Ascending aorta (tissue), 2 donors: ENCODE data around the gene TCERG1L. TPM values are rescaled to one million over a fixed set of nuclear protein-coding genes. Genes with fewer than 3 reads are reported as not detected.

Source experiments
- DNase-seq, 2 donors: peaks; one replicate each; pipeline ENCODE4 v3.0.0-alpha.2; 2019; ENCODE audit warnings: low spot score in 2 of 2
- H3K27ac ChIP-seq, 2 donors: fragments of 200-600 bp; sonication (generic); one replicate each; pipeline ENCODE4 v1.5.1; 2016 to 2017; ENCODE audit warnings: mild to moderate bottlenecking in 1 of 2
- H3K27me3 ChIP-seq: fragments of 200-600 bp; sonication (generic); one replicate; pipeline ENCODE4 v1.5.1; 2017
- H3K36me3 ChIP-seq, 2 donors: fragments of 200-600 bp; sonication (generic); one replicate each; pipeline ENCODE4 v1.5.1; 2016
- H3K4me1 ChIP-seq, 2 donors: fragments of 200-600 bp; sonication (generic); one replicate each; pipeline ENCODE4 v1.5.1; 2016 to 2017; ENCODE audit warnings: mild to moderate bottlenecking in 1 of 2
- H3K4me3 ChIP-seq, 2 donors: fragments of 200-600 bp; sonication (generic); one replicate each; pipeline ENCODE4 v1.5.1; 2016 to 2017; ENCODE audit warnings: mild to moderate bottlenecking in 1 of 2
- H3K9me3 ChIP-seq, 2 donors: fragments of 200-600 bp; sonication (generic); one replicate each; pipeline ENCODE4 v1.5.1; 2016
- intact Hi-C: fragments of 100-400 bp; cut with DNase I; formaldehyde crosslinking; loops from one replicate; pipeline ENCODE4 v1.15.1; 2023
- total RNA-seq: library from RNA; depleted of rRNA; stranded (reverse); fragments of >200 nt; gene quantifications from one replicate; pipeline ENCODE4 v1.1.0, GENCODE V29; 2016
- TF ChIP-seq, protein P1 (sequence below), 3 experiments: fragments of 200-600 bp in 2 of 3; fragments of 450-650 bp in 1 of 3; sonication (generic) in 2 of 3; IDR thresholded peaks; one replicate each; pipeline ENCODE4 v1.5.1; 2016 to 2019; ENCODE audit warnings: antibody characterized with exemption in 3 of 3, mild to moderate bottlenecking in 1 of 3, moderate library complexity in 1 of 3

Gene TCERG1L
- total RNA-seq, 1 donor from 2014 or later = not detected

GRCh38 chr10:131124945-131125344, 186.6 kb downstream of the TCERG1L start:
- TF ChIP-seq, protein P1, sequence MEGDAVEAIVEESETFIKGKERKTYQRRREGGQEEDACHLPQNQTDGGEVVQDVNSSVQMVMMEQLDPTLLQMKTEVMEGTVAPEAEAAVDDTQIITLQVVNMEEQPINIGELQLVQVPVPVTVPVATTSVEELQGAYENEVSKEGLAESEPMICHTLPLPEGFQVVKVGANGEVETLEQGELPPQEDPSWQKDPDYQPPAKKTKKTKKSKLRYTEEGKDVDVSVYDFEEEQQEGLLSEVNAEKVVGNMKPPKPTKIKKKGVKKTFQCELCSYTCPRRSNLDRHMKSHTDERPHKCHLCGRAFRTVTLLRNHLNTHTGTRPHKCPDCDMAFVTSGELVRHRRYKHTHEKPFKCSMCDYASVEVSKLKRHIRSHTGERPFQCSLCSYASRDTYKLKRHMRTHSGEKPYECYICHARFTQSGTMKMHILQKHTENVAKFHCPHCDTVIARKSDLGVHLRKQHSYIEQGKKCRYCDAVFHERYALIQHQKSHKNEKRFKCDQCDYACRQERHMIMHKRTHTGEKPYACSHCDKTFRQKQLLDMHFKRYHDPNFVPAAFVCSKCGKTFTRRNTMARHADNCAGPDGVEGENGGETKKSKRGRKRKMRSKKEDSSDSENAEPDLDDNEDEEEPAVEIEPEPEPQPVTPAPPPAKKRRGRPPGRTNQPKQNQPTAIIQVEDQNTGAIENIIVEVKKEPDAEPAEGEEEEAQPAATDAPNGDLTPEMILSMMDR (IDR thresholded peaks at IDR 0.05) = no peak
- H3K4me1 ChIP-seq = no peaks in the 10 kb centered on the region
- no peak overlapping the region for H3K27ac ChIP-seq
- H3K36me3 ChIP-seq = no peaks in the 10 kb centered on the region
- H3K9me3 ChIP-seq = no peaks in the 10 kb centered on the region
- no peak for DNase-seq
- intact Hi-C loops = no loop called here
- no peaks in the 10 kb centered on the region for H3K27me3 ChIP-seq
- no peak overlapping the region for H3K4me3 ChIP-seq

- no peaks in the 10 kb centered on the region for H3K9me3 ChIP-seq
- H3K27ac ChIP-seq = no peak overlapping the region
- no peaks in the 10 kb centered on the region for H3K4me1 ChIP-seq
- no peak overlapping the region for H3K4me3 ChIP-seq
- intact Hi-C loops = no loop called here
- no peaks in the 10 kb centered on the region for H3K27me3 ChIP-seq
- H3K36me3 ChIP-seq = no peaks in the 10 kb centered on the region
- TF ChIP-seq, protein P1 (IDR thresholded peaks at IDR 0.05) = no peak
- no peak for DNase-seq
Observed at GRCh38 chr10:131123496-131123895, 188.0 kb downstream of the TCERG1L start.

DNA sequence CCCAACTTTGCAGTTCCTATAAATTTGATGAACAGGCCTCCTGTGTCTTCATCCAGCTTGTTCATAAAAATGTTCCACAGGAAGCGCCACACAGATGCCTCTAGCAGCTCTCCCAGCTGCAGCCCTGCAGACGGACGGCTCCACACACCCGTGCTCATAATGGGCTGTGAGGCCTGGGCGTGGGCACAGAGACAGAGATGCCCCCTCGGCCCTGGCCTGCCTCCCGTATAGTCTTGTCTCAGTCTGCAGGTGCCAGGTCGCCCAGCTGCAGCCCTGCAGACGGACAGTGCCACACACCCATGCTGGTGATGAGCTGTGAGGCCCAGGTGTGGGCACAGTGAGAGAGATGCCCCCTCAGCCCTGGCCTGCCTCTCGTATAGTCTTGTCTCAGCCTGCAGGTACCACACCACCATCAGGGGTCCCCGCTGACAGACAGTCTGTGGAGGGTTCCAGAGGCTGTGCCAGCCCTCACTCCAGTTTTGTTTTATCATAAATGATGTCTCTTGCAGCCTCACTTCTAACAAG, 189.9 kb downstream of the TCERG1L start:
- H3K36me3 ChIP-seq = no peaks in the 10 kb centered on the region
- no peaks in the 10 kb centered on the region for H3K9me3 ChIP-seq
- H3K27ac ChIP-seq = no peak overlapping the region
- no peak for DNase-seq
- H3K4me3 ChIP-seq = no peak overlapping the region
- H3K4me1 ChIP-seq = no peaks in the 10 kb centered on the region
- intact Hi-C loops = no loop called here
- H3K27me3 ChIP-seq = no peaks in the 10 kb centered on the region
- TF ChIP-seq, protein P1 (IDR thresholded peaks at IDR 0.05) = no peak

DNA sequence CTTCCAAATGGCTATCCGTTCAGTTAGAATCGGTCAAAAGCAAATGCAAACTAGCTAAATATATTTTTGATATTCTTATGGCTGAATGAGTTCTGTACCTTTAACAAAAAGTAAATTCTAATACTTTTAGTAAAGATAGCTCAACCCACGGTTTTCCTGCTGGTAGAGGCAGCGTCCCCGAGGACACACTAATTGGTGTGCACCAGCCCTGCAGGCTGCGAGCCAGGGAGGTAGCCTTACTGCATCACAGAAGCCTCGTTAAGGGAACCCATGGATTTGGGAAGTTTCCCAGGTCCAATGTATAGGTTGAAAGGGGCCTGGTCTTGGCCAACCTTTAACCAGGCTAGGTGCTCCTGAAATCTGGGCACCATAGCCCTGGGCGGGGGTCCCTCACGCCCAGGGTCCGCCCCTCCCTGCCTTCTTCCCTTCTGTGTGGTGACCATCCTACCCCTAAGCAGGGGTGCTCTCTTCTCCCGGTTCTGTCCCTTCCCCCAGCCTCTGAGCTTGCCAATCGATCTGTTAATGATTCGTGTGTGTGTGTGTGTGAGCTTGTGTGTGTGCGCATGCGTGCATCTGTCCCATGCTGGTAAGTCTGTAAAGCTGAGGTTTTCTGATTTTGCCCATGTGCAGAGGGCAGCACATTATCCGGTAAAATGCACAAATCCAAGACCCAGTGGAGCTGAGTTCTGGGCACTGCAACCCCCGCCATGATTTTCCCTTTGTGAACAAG, 191.7 kb downstream of the TCERG1L start:
- no peaks in the 10 kb centered on the region for H3K27me3 ChIP-seq
- no peaks in the 10 kb centered on the region for H3K9me3 ChIP-seq
- TF ChIP-seq, protein P1 (IDR thresholded peaks at IDR 0.05) = no peak
- intact Hi-C loops = no loop called here
- no peak overlapping the region for H3K27ac ChIP-seq
- no peaks in the 10 kb centered on the region for H3K4me1 ChIP-seq
- H3K36me3 ChIP-seq = no peaks in the 10 kb centered on the region
- no peak overlapping the region for H3K4me3 ChIP-seq
- DNase-seq = no peak

GRCh38 chr10:131117416-131118212, 193.9 kb downstream of the TCERG1L start:
- no peak for DNase-seq
- no peak overlapping the region for H3K27ac ChIP-seq
- H3K4me3 ChIP-seq = no peak overlapping the region
- H3K27me3 ChIP-seq = no peaks in the 10 kb centered on the region
- intact Hi-C loops = no loop called here
- no peaks in the 10 kb centered on the region for H3K4me1 ChIP-seq
- H3K36me3 ChIP-seq = no peaks in the 10 kb centered on the region
- no peaks in the 10 kb centered on the region for H3K9me3 ChIP-seq
- TF ChIP-seq, protein P1 (IDR thresholded peaks at IDR 0.05) = no peak
